SK-N-SH (cell line): ENCODE results near the gene CASZ1. TPM values are rescaled to one million over a fixed set of nuclear protein-coding genes. Genes with fewer than 3 reads are reported as not detected.

ENCODE experiments used
- CTCF ChIA-PET: fragments of 300-600, 350-600 bp; formaldehyde crosslinking; extraction: SDS; loops from one replicate; lab custom pipeline; 2021; lab: Yijun Ruan, JAX
- POLR2A ChIA-PET: fragments of 350-600 bp; sonication (Branson Sonifier 250); formaldehyde crosslinking; extraction: SDS; loops from one replicate; lab custom pipeline; 2020; ENCODE audit warnings: antibody characterized with exemption, inconsistent platforms; lab: Yijun Ruan, JAX
- DNase-seq: peaks from one replicate; pipeline ENCODE4 v3.0.0; 2012
- H2AFZ ChIP-seq: fragments of 200-600 bp; sonication (generic); 2 replicates; pipeline ENCODE4 v1.8.1; 2016; ENCODE audit warnings: antibody characterized with exemption, mild to moderate bottlenecking, low read depth
- H3F3A ChIP-seq: fragments of 200-600 bp; sonication (generic); replicated peaks from 2 replicates; pipeline ENCODE3; 2016; ENCODE audit warnings: antibody characterized with exemption, mild to moderate bottlenecking; ENCODE audit not compliant: insufficient read depth
- H3K27ac ChIP-seq, 2 experiments: fragments of 200-500 bp in 1 of 2; fragments of 200-600 bp in 1 of 2; sonication (Bioruptor generic) in 1 of 2; sonication (generic), shearing (Covaris generic) in 1 of 2; 2 replicates each; pipeline versions ENCODE4 v1.5.1 to v1.6.1; 2014 to 2016; ENCODE audit warnings: low read depth in 2 of 2, inconsistent platforms in 1 of 2, low read length in 1 of 2, mild to moderate bottlenecking in 1 of 2, mixed read lengths in 1 of 2
- H3K27me3 ChIP-seq: fragments of 200-600 bp; sonication (generic), shearing (Covaris generic); 2 replicates; pipeline ENCODE4 v1.6.1; 2016; ENCODE audit warnings: mixed run types; ENCODE audit not compliant: insufficient read depth
- H3K36me3 ChIP-seq, 2 experiments: fragments of 200-500 bp in 1 of 2; fragments of 200-600 bp in 1 of 2; sonication (Bioruptor generic) in 1 of 2; sonication (generic) in 1 of 2; replicated peaks in 1 of 2; 2 replicates each; pipeline versions ENCODE3 to v1.5.1; 2014 to 2016; ENCODE audit warnings: low read length in 1 of 2, mild to moderate bottlenecking in 1 of 2; ENCODE audit not compliant: insufficient read depth in 2 of 2, control insufficient read depth in 1 of 2
- H3K4me1 ChIP-seq, 2 experiments: fragments of 200-500 bp in 1 of 2; fragments of 200-600 bp in 1 of 2; sonication (Bioruptor generic) in 1 of 2; sonication (generic), shearing (Covaris generic) in 1 of 2; 2 replicates each; pipeline versions ENCODE4 v1.5.1 to v1.6.1; 2014 to 2016; ENCODE audit warnings: low read depth in 1 of 2, low read length in 1 of 2, mixed run types in 1 of 2; ENCODE audit not compliant: insufficient read depth in 2 of 2, control insufficient read depth in 1 of 2
- H3K4me2 ChIP-seq: fragments of 200-600 bp; sonication (generic), shearing (Covaris generic); 2 replicates; pipeline ENCODE4 v1.6.1; 2017; ENCODE audit warnings: mixed run types
- H3K4me3 ChIP-seq, 2 experiments: fragments of 200-500 bp in 1 of 2; fragments of 200-600 bp in 1 of 2; sonication (Bioruptor generic) in 1 of 2; sonication (generic), shearing (Covaris generic) in 1 of 2; 2 replicates each; pipeline versions ENCODE4 v1.5.1 to v1.8.1; 2014 to 2016; ENCODE audit warnings: low read depth in 2 of 2, inconsistent platforms in 1 of 2, low read length in 1 of 2, mild to moderate bottlenecking in 1 of 2, mixed read lengths in 1 of 2, moderate library complexity in 1 of 2
- H3K79me2 ChIP-seq: fragments of 200-600 bp; sonication (generic); 2 replicates; pipeline ENCODE4 v1.8.1; 2017; ENCODE audit warnings: mild to moderate bottlenecking; ENCODE audit not compliant: insufficient read depth
- H3K9ac ChIP-seq: fragments of 200-600 bp; sonication (generic); 2 replicates; pipeline ENCODE4 v1.6.1; 2017; ENCODE audit warnings: mixed run types
- H3K9me2 ChIP-seq: fragments of 200-600 bp; sonication (generic); 2 replicates; pipeline ENCODE4 v1.6.1; 2017; ENCODE audit warnings: mixed run types
- H3K9me3 ChIP-seq: fragments of 200-600 bp; sonication (generic); 2 replicates; pipeline ENCODE4 v1.6.1; 2017; ENCODE audit warnings: mixed run types, mild to moderate bottlenecking, moderate library complexity
- H4K20me1 ChIP-seq: fragments of 200-600 bp; sonication (generic); 2 replicates; pipeline ENCODE4 v1.6.1; 2017; ENCODE audit warnings: mild to moderate bottlenecking, mixed run types; ENCODE audit not compliant: insufficient read depth
- CHD2 ChIP-seq: fragments of 150-350 bp; IDR thresholded peaks from 2 replicates; pipeline ENCODE4 v1.6.1; 2018; ENCODE audit warnings: low read length; ENCODE audit not compliant: partially characterized antibody
- ELF1 ChIP-seq: IDR thresholded peaks from 2 replicates; pipeline ENCODE4 v1.4.0; 2012
- EP300 ChIP-seq, 2 experiments: IDR thresholded peaks; 2 replicates each; pipeline versions ENCODE4 v1.4.0 to v1.6.1; 2012; ENCODE audit warnings: borderline replicate concordance in 1 of 2, low read depth in 1 of 2, low read length in 1 of 2
- FOSL2 ChIP-seq: IDR thresholded peaks from 2 replicates; pipeline ENCODE4 v1.4.0; 2012; ENCODE audit warnings: low read depth, mild to moderate bottlenecking, moderate library complexity, borderline replicate concordance
- FOXM1 ChIP-seq: IDR thresholded peaks from 2 replicates; pipeline ENCODE4 v1.4.0; 2012; ENCODE audit warnings: low read depth, mild to moderate bottlenecking
- GABPA ChIP-seq: IDR thresholded peaks from 2 replicates; pipeline ENCODE4 v1.4.0; 2012; ENCODE audit warnings: low read depth, mild to moderate bottlenecking
- GATA2 ChIP-seq: sonication (generic); formaldehyde crosslinking; IDR thresholded peaks from 2 replicates; pipeline ENCODE4 v1.5.0; 2020; ENCODE audit warnings: mild to moderate bottlenecking, missing genetic modification reagents
- JUND ChIP-seq: IDR thresholded peaks from 2 replicates; pipeline ENCODE4 v1.4.0; 2012
- MEF2A ChIP-seq: IDR thresholded peaks from 2 replicates; pipeline ENCODE4 v1.4.0; 2012; ENCODE audit warnings: low read depth, borderline replicate concordance
- NRF1 ChIP-seq: IDR thresholded peaks from 2 replicates; pipeline ENCODE4 v1.6.1; 2012; ENCODE audit warnings: low read depth, mild to moderate bottlenecking, low read length
- RAD21 ChIP-seq: IDR thresholded peaks from 2 replicates; pipeline ENCODE4 v1.6.1; 2012; ENCODE audit warnings: mild to moderate bottlenecking, low read length
- RCOR1 ChIP-seq: fragments of 150-350 bp; IDR thresholded peaks from 2 replicates; pipeline ENCODE4 v1.6.1; 2017; ENCODE audit warnings: antibody characterized with exemption, low read length
- RFX5 ChIP-seq: IDR thresholded peaks from 2 replicates; pipeline ENCODE4 v1.6.1; 2012; ENCODE audit warnings: mild to moderate bottlenecking, improper control_type of control experiment, low read length
- SIN3A ChIP-seq: IDR thresholded peaks from 2 replicates; pipeline ENCODE4 v1.6.1; 2012; ENCODE audit warnings: low read depth, mild to moderate bottlenecking, low read length, moderate library complexity, borderline replicate concordance
- SMC3 ChIP-seq: IDR thresholded peaks from 2 replicates; pipeline ENCODE4 v1.6.1; 2012; ENCODE audit warnings: low read depth, low read length, improper control_type of control experiment
- YY1 ChIP-seq: IDR thresholded peaks from 2 replicates; pipeline ENCODE4 v1.4.0; 2012; ENCODE audit warnings: low read depth, mild to moderate bottlenecking
- WGBS: methylation state at CpG from one replicate; pipeline ENCODE4 v1.1.6; 2017; ENCODE audit warnings: low lambda C conversion rate; 5-methylcytosine and 5-hydroxymethylcytosine counted together
- polyA plus RNA-seq, 3 experiments: library from polyadenylated mRNA; depleted of rRNA; stranded (reverse); fragments of >200 nt; gene quantifications; 2 replicates each; pipeline ENCODE4 v1.2.3, GENCODE V29; 2012
- TF ChIP-seq, protein P1 (sequence below): IDR thresholded peaks from 2 replicates; pipeline ENCODE4 v1.6.1; 2012; ENCODE audit warnings: mild to moderate bottlenecking, low read depth, low read length, moderate library complexity
- TF ChIP-seq, protein P2 (sequence below): IDR thresholded peaks from 2 replicates; pipeline ENCODE4 v1.4.0; 2012; ENCODE audit warnings: low read depth, borderline replicate concordance
- TF ChIP-seq, protein P3 (sequence below): fragments of 200-600 bp; sonication (generic); IDR thresholded peaks from 2 replicates; pipeline ENCODE4 v1.6.1; 2017; ENCODE audit warnings: antibody characterized with exemption, mild to moderate bottlenecking, moderate library complexity
- TF ChIP-seq, protein P4 (sequence below): fragments of 150-350 bp; IDR thresholded peaks from 2 replicates; pipeline ENCODE4 v1.6.1; 2017; ENCODE audit warnings: antibody characterized with exemption, low read length, low read depth, borderline replicate concordance
- TF ChIP-seq, protein P5 (sequence below): IDR thresholded peaks from 2 replicates; pipeline ENCODE4; 2012

CASZ1 gene
- polyA plus RNA-seq, 1 of the 3 experiments (the other 2 are of a cell fraction): 0.51 TPM

DNA sequence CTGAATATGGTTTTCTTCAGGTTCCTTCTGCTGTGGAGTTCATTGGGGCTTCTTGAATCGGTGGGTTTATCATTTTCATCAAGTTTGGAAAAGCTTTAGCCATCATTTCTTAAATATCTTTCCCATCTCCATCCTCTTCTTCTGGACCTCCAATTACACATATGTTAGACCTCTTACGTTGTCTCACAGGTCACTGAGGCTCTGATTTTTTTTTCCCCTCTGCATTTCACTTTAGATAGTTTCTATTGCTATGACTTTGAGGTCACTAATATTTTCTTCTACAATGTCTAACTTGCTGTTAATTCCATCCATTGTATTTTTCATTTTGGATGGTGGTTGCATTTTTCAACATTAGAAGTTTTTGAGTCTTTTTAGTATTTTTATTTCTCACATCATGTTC is 47.3 kb upstream of the CASZ1 start (continued):
- no peak for TF ChIP-seq RFX5

DNA sequence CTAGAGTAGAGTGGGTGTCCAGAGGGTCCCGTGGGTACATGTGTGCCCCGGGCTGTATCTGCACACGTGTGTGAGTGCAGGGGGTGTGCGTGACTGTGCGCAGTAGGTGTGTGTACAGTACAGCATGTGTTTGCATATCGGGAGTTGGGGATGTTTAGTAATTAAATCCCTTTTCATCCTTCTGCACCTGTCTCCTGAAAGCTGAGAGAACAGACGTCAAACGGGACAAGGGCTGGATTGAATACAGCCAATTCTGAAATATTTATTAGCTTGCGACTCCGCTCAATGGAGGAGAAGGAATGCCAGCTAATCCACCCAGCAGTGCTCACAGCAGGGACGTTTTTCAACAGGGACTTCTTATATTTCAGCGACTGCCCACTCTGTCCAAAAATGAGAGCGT is 44.7 kb upstream of the CASZ1 start:
- no peaks in the 10 kb centered on the region for H3K9me3 ChIP-seq
- H3K4me3 ChIP-seq: no peak overlapping the region
- TF ChIP-seq MEF2A (no peak), JUND (no peak), RCOR1 (no peak), SIN3A (no peak), GABPA (no peak), FOXM1 (no peak), CHD2 (no peak), NRF1 (no peak), FOSL2 (no peak), RAD21 (no peak), GATA2 (CRISPR knock-in tag) (no peak), YY1 (no peak), EP300 (IDR thresholded peaks at IDR 0.05; ENCODE audit: borderline replicate concordance in 1 of 2, low read depth in 1 of 2, low read length in 1 of 2) (no peak), SMC3 (no peak), ELF1 (no peak)
- TF ChIP-seq, protein P1, sequence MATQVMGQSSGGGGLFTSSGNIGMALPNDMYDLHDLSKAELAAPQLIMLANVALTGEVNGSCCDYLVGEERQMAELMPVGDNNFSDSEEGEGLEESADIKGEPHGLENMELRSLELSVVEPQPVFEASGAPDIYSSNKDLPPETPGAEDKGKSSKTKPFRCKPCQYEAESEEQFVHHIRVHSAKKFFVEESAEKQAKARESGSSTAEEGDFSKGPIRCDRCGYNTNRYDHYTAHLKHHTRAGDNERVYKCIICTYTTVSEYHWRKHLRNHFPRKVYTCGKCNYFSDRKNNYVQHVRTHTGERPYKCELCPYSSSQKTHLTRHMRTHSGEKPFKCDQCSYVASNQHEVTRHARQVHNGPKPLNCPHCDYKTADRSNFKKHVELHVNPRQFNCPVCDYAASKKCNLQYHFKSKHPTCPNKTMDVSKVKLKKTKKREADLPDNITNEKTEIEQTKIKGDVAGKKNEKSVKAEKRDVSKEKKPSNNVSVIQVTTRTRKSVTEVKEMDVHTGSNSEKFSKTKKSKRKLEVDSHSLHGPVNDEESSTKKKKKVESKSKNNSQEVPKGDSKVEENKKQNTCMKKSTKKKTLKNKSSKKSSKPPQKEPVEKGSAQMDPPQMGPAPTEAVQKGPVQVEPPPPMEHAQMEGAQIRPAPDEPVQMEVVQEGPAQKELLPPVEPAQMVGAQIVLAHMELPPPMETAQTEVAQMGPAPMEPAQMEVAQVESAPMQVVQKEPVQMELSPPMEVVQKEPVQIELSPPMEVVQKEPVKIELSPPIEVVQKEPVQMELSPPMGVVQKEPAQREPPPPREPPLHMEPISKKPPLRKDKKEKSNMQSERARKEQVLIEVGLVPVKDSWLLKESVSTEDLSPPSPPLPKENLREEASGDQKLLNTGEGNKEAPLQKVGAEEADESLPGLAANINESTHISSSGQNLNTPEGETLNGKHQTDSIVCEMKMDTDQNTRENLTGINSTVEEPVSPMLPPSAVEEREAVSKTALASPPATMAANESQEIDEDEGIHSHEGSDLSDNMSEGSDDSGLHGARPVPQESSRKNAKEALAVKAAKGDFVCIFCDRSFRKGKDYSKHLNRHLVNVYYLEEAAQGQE: no peak
- TF ChIP-seq, protein P2, sequence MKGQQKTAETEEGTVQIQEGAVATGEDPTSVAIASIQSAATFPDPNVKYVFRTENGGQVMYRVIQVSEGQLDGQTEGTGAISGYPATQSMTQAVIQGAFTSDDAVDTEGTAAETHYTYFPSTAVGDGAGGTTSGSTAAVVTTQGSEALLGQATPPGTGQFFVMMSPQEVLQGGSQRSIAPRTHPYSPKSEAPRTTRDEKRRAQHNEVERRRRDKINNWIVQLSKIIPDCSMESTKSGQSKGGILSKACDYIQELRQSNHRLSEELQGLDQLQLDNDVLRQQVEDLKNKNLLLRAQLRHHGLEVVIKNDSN: no peak
- TF ChIP-seq, protein P3, sequence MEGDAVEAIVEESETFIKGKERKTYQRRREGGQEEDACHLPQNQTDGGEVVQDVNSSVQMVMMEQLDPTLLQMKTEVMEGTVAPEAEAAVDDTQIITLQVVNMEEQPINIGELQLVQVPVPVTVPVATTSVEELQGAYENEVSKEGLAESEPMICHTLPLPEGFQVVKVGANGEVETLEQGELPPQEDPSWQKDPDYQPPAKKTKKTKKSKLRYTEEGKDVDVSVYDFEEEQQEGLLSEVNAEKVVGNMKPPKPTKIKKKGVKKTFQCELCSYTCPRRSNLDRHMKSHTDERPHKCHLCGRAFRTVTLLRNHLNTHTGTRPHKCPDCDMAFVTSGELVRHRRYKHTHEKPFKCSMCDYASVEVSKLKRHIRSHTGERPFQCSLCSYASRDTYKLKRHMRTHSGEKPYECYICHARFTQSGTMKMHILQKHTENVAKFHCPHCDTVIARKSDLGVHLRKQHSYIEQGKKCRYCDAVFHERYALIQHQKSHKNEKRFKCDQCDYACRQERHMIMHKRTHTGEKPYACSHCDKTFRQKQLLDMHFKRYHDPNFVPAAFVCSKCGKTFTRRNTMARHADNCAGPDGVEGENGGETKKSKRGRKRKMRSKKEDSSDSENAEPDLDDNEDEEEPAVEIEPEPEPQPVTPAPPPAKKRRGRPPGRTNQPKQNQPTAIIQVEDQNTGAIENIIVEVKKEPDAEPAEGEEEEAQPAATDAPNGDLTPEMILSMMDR: no peak
- TF ChIP-seq, protein P4, sequence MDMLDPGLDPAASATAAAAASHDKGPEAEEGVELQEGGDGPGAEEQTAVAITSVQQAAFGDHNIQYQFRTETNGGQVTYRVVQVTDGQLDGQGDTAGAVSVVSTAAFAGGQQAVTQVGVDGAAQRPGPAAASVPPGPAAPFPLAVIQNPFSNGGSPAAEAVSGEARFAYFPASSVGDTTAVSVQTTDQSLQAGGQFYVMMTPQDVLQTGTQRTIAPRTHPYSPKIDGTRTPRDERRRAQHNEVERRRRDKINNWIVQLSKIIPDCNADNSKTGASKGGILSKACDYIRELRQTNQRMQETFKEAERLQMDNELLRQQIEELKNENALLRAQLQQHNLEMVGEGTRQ: no peak
- TF ChIP-seq, protein P5, sequence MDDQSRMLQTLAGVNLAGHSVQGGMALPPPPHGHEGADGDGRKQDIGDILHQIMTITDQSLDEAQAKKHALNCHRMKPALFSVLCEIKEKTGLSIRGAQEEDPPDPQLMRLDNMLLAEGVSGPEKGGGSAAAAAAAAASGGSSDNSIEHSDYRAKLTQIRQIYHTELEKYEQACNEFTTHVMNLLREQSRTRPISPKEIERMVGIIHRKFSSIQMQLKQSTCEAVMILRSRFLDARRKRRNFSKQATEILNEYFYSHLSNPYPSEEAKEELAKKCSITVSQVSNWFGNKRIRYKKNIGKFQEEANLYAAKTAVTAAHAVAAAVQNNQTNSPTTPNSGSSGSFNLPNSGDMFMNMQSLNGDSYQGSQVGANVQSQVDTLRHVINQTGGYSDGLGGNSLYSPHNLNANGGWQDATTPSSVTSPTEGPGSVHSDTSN: no peak
- CTCF ChIA-PET: interaction anchor here (0.5 to 1.4 kb wide), 5 partner anchors 8 to 334 kb away, joined by 3 read pairs; no protein-coding TSS in a partner anchor
- H3K27ac ChIP-seq: no peak overlapping the region
- H3F3A ChIP-seq: no peaks in the 10 kb centered on the region
- H4K20me1 ChIP-seq: no peaks in the 10 kb centered on the region
- H3K27me3 ChIP-seq: no peaks in the 10 kb centered on the region
- H3K4me1 ChIP-seq: no peaks in the 10 kb centered on the region
- H3K79me2 ChIP-seq: no peaks in the 10 kb centered on the region
- DNase-seq: no peak
- no peak overlapping the region for H2AFZ ChIP-seq
- 66% methylated on average over 13 of the region's 13 CpGs for WGBS
- no peak overlapping the region for H3K9ac ChIP-seq
- H3K9me2 ChIP-seq: no peaks in the 10 kb centered on the region
- no peak overlapping the region for H3K4me2 ChIP-seq
- POLR2A ChIA-PET: no interaction called here
- no peaks in the 10 kb centered on the region for H3K36me3 ChIP-seq
